Stimulated activated CD8-positive, alpha-beta memory T cell treated with anti-CD3 and anti-CD28 coated beads, Interleukin-7, amount 100 ng/mL, for 1 hour (primary cell): Measurements from ENCODE around the gene PZP.

ENCODE experiments used
- DNase-seq, 2 donors: peaks; one replicate each; pipeline ENCODE4 v3.0.0-alpha.2; 2020; ENCODE audit warnings: low read depth in 2 of 2

PZP gene

GRCh38 chr12:9104087-9104486, 104.1 kb downstream of the PZP start:
- DNase-seq = no peak

- DNase-seq = no peak
Observed at GRCh38 chr12:9103050-9103849, 104.9 kb downstream of the PZP start.

GRCh38 chr12:9101018-9101687, 107.0 kb downstream of the PZP start:
- no peak for DNase-seq

GRCh38 chr12:9099552-9100190, 108.5 kb downstream of the PZP start:
- DNase-seq = no peak
